OCI-LY7 (cell line): Measurements from ENCODE around the gene DNAAF8. TPM values are rescaled to one million over a fixed set of nuclear protein-coding genes. Genes with fewer than 3 reads are reported as not detected.

Experiments
- BruUV-seq: library from RNA; stranded (reverse); fragments of 400-500 nt; replicated peaks from 2 replicates; lab custom pipeline; 2021; lab: Mats Ljungman, UMichigan
- CTCF ChIA-PET: fragments of 300-600 bp; sonication (Branson Sonifier 250); formaldehyde crosslinking; loops from one replicate; lab custom pipeline; 2022; ENCODE audit warnings: antibody characterized with exemption; ENCODE audit not compliant: unreplicated experiment; lab: Charles Lee
- POLR2A ChIA-PET: fragments of 300-600 bp; sonication (Branson Sonifier 250); formaldehyde crosslinking; loops from one replicate; lab custom pipeline; 2022; ENCODE audit warnings: antibody characterized with exemption; lab: Charles Lee
- DNase-seq: peaks from one replicate; pipeline ENCODE4 v3.0.0-alpha.2; 2015; ENCODE audit warnings: low spot score
- H2AFZ ChIP-seq: fragments of 200-600 bp; sonication (generic), shearing (Covaris generic); 2 replicates; pipeline ENCODE4 v1.6.1; 2014; ENCODE audit warnings: mild to moderate bottlenecking, antibody characterized with exemption, low read length, moderate library complexity
- H3K27ac ChIP-seq: fragments of 200-600 bp; sonication (generic); 2 replicates; pipeline ENCODE4 v1.5.1; 2014; ENCODE audit warnings: mixed run types, low read depth, mild to moderate bottlenecking, moderate library complexity, low read length, inconsistent platforms; ENCODE audit not compliant: poor library complexity, severe bottlenecking
- H3K36me3 ChIP-seq: fragments of 200-600 bp; sonication (generic); 2 replicates; pipeline ENCODE4 v1.6.1; 2014; ENCODE audit warnings: mild to moderate bottlenecking, antibody characterized with exemption, low read length, moderate library complexity, mixed read lengths; ENCODE audit not compliant: insufficient read depth
- H3K4me1 ChIP-seq: fragments of 200-600 bp; sonication (generic); 2 replicates; pipeline ENCODE4 v1.5.1; 2014; ENCODE audit warnings: mild to moderate bottlenecking, low read length; ENCODE audit not compliant: insufficient read depth, poor library complexity, severe bottlenecking
- H3K4me2 ChIP-seq: fragments of 200-600 bp; sonication (generic); 2 replicates; pipeline ENCODE4 v1.6.1; 2014; ENCODE audit warnings: mild to moderate bottlenecking, low read length
- H3K4me3 ChIP-seq: fragments of 200-600 bp; sonication (generic); 2 replicates; pipeline ENCODE4 v1.5.1; 2014; ENCODE audit warnings: mild to moderate bottlenecking, low read depth, low read length; ENCODE audit not compliant: poor library complexity, severe bottlenecking
- H3K79me2 ChIP-seq: fragments of 200-600 bp; sonication (generic); 2 replicates; pipeline ENCODE4 v1.6.1; 2016; ENCODE audit warnings: low read depth, mild to moderate bottlenecking, low read length, moderate library complexity, mixed read lengths; ENCODE audit not compliant: insufficient read depth
- H3K9me2 ChIP-seq: fragments of 200-600 bp; sonication (generic); 2 replicates; pipeline ENCODE4 v1.6.1; 2016; ENCODE audit warnings: mild to moderate bottlenecking, low read length, mixed read lengths; ENCODE audit not compliant: insufficient read depth
- H3K9me3 ChIP-seq: fragments of 200-600 bp; sonication (generic); 2 replicates; pipeline ENCODE4 v1.6.1; 2014; ENCODE audit warnings: mild to moderate bottlenecking, mixed run types, low read length, mixed read lengths
- H4K20me1 ChIP-seq: fragments of 200-600 bp; sonication (generic); 2 replicates; pipeline ENCODE4 v1.6.1; 2014; ENCODE audit warnings: mild to moderate bottlenecking, antibody characterized with exemption, low read length, moderate library complexity, mixed read lengths; ENCODE audit not compliant: insufficient read depth
- EZH2phosphoT487 ChIP-seq: fragments of 200-600 bp; sonication (generic); IDR thresholded peaks from 2 replicates; pipeline ENCODE4 v1.6.1; 2018; ENCODE audit warnings: low read depth, borderline replicate concordance, mild to moderate bottlenecking, mixed run types, antibody characterized with exemption, low read length, moderate library complexity, mixed read lengths
- intact Hi-C: fragments of 100-400 bp; cut with micrococcal nuclease; formaldehyde crosslinking; loops from one replicate; pipeline ENCODE4 v1.10.0; 2022; ENCODE audit not compliant: unreplicated experiment
- total RNA-seq, 2 experiments: library from RNA; depleted of rRNA in 1 of 2; stranded (reverse); fragments of >200 nt in 1 of 2; shearing (Covaris generic) in 1 of 2; gene quantifications; 2 replicates each; pipeline ENCODE4 v1.2.3, GENCODE V29; 2014 to 2022
- TF ChIP-seq, protein P1 (sequence below): fragments of 200-600 bp; sonication (generic); conservative IDR thresholded peaks from 2 replicates; pipeline ENCODE4 v1.5.1; 2014; ENCODE audit warnings: mild to moderate bottlenecking, antibody characterized with exemption, low read length, moderate library complexity, mixed read lengths

The DNAAF8 gene
- total RNA-seq, 2 experiments from 2014 or later: 0.38 to 1.1 TPM

GRCh38 chr16:4700380-4700996 is 33.8 kb upstream of the DNAAF8 start:
- TF ChIP-seq, protein P1, sequence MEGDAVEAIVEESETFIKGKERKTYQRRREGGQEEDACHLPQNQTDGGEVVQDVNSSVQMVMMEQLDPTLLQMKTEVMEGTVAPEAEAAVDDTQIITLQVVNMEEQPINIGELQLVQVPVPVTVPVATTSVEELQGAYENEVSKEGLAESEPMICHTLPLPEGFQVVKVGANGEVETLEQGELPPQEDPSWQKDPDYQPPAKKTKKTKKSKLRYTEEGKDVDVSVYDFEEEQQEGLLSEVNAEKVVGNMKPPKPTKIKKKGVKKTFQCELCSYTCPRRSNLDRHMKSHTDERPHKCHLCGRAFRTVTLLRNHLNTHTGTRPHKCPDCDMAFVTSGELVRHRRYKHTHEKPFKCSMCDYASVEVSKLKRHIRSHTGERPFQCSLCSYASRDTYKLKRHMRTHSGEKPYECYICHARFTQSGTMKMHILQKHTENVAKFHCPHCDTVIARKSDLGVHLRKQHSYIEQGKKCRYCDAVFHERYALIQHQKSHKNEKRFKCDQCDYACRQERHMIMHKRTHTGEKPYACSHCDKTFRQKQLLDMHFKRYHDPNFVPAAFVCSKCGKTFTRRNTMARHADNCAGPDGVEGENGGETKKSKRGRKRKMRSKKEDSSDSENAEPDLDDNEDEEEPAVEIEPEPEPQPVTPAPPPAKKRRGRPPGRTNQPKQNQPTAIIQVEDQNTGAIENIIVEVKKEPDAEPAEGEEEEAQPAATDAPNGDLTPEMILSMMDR: no peak
- no peak for TF ChIP-seq EZH2phosphoT487

DNA sequence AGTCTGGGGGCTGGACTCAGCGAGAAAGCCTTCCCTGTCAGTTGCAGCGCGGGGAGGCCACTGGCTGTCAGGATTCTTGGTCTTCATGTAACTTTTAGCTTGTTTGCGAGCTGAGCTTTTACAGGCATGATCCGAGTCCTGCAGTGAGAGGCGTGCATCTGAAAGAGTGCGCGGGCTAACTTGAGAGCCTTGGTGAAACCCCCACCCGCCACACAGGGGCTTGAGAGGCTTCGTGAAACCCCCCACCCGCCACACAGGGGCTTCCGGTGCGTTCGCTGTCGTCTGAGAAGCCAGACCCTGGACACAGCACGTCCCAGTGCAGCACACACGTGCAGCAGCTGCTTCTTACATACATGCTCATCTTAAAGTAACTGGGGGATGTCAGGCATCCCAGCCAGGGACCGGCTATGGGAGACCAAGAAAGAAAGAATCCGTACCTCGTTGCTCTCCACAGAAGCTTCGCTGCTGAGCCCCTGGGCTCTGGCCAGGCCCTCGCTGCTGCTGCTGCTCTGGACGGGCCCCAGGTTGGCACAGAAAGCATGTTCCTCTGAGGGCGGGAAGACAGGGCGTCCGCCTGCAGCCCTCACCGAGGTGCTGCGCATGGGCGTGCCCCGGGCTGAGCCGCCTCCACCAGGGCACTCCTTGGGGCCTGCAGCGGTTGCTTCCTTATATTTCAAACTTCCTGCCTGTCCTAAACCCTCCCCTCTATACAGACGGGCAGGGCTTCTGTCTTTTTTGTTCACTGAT is 33.2 kb upstream of the DNAAF8 start:
- Histone ChIP-seq H3K9me3 (no peaks in the 10 kb centered on the region), H3K4me1 (no peaks in the 10 kb centered on the region), H3K9me2 (no peaks in the 10 kb centered on the region), H3K4me2 (no peak overlapping the region), H3K27ac (no peak overlapping the region), H2AFZ (no peak overlapping the region), H4K20me1 (no peaks in the 10 kb centered on the region), H3K36me3 (peaks cover 59% of the 10 kb centered on the region; the same call in 1 of the 2 replicates), H3K4me3 (no peak overlapping the region), H3K79me2 (no peaks in the 10 kb centered on the region)
- CTCF ChIA-PET: no interaction called here
- no TSS peak for BruUV-seq
- DNase-seq: no peak
- TF ChIP-seq, protein P1: no peak
- TF ChIP-seq EZH2phosphoT487: no peak
- intact Hi-C loops: no loop called here
- POLR2A ChIA-PET: no interaction called here

More at GRCh38 chr16:4700380-4700996, 33.8 kb upstream of the DNAAF8 start:
- H3K4me1 ChIP-seq: no peaks in the 10 kb centered on the region
- ChIA-PET CTCF (no interaction called here), POLR2A (no interaction called here)
- no peaks in the 10 kb centered on the region for H3K9me2 ChIP-seq
- BruUV-seq: no TSS peak
- intact Hi-C loops: no loop called here
- H3K9me3 ChIP-seq: no peaks in the 10 kb centered on the region
- H3K36me3 ChIP-seq: peaks cover 63% of the 10 kb centered on the region; the same call in 1 of the 2 replicates
- no peak for DNase-seq
- no peak overlapping the region for H3K4me3 ChIP-seq
- no peaks in the 10 kb centered on the region for H4K20me1 ChIP-seq
- H3K4me2 ChIP-seq: no peak overlapping the region
- no peaks in the 10 kb centered on the region for H3K79me2 ChIP-seq
- no peak overlapping the region for H2AFZ ChIP-seq
- H3K27ac ChIP-seq: no peak overlapping the region
